SK-N-SH treated with all-trans-retinoic acid at 6 μM for 48 hours (cell line): ENCODE results near the gene KCNE2.

Experiments used
- CREB5 ChIP-seq: fragments of 250-450 bp; sonication (Bioruptor Pico); IDR thresholded peaks from 2 replicates; pipeline ENCODE4 v1.5.1; 2020; ENCODE audit warnings: low read depth, mild to moderate bottlenecking, moderate library complexity
- RARB ChIP-seq: fragments of 250-450 bp; sonication (Bioruptor Pico); IDR thresholded peaks from 2 replicates; pipeline ENCODE4 v1.8.0; 2021; ENCODE audit warnings: mild to moderate bottlenecking, moderate library complexity
- SNAI2 ChIP-seq: fragments of 250-450 bp; sonication (Bioruptor Pico); IDR thresholded peaks from 2 replicates; pipeline ENCODE4 v1.5.0; 2020; ENCODE audit warnings: mild to moderate bottlenecking, moderate library complexity
- TCF4 ChIP-seq: fragments of 250-450 bp; sonication (Bioruptor Pico); IDR thresholded peaks from 2 replicates; pipeline ENCODE4 v1.8.0; 2021; ENCODE audit warnings: mild to moderate bottlenecking, moderate library complexity, borderline replicate concordance
- ZC3H10 ChIP-seq: fragments of 250-450 bp; sonication (Bioruptor Pico); IDR thresholded peaks from 2 replicates; pipeline ENCODE4 v1.5.1; 2021; ENCODE audit warnings: mild to moderate bottlenecking, moderate library complexity
- ZFP3 ChIP-seq: fragments of 250-450 bp; sonication (Bioruptor Pico); IDR thresholded peaks from 2 replicates; pipeline ENCODE4 v1.5.0; 2020; ENCODE audit warnings: mild to moderate bottlenecking, moderate library complexity
- ZFP30 ChIP-seq: fragments of 450-650 bp; formaldehyde crosslinking; IDR thresholded peaks from 2 replicates; pipeline ENCODE4 v1.5.0; 2022; ENCODE audit warnings: mild to moderate bottlenecking, moderate library complexity
- ZNF8 ChIP-seq: fragments of 450-650 bp; formaldehyde crosslinking; IDR thresholded peaks from 2 replicates; pipeline ENCODE4 v1.5.0; 2020; ENCODE audit warnings: mild to moderate bottlenecking, moderate library complexity
- TF ChIP-seq, protein P1 (sequence below): fragments of 250-450 bp; sonication (Bioruptor Pico); IDR thresholded peaks from 2 replicates; pipeline ENCODE4 v1.8.0; 2020; ENCODE audit warnings: mild to moderate bottlenecking, moderate library complexity, borderline replicate concordance

GRCh38 chr21:34336756-34337391 is 26.9 kb upstream of the KCNE2 start:
- TF ChIP-seq, protein P1, sequence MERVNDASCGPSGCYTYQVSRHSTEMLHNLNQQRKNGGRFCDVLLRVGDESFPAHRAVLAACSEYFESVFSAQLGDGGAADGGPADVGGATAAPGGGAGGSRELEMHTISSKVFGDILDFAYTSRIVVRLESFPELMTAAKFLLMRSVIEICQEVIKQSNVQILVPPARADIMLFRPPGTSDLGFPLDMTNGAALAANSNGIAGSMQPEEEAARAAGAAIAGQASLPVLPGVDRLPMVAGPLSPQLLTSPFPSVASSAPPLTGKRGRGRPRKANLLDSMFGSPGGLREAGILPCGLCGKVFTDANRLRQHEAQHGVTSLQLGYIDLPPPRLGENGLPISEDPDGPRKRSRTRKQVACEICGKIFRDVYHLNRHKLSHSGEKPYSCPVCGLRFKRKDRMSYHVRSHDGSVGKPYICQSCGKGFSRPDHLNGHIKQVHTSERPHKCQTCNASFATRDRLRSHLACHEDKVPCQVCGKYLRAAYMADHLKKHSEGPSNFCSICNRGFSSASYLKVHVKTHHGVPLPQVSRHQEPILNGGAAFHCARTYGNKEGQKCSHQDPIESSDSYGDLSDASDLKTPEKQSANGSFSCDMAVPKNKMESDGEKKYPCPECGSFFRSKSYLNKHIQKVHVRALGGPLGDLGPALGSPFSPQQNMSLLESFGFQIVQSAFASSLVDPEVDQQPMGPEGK (CRISPR knock-in tag) = no peak
- TF ChIP-seq ZFP3 (CRISPR knock-in tag) (no peak), ZFP30 (CRISPR knock-in tag) (no peak), CREB5 (CRISPR knock-in tag) (no peak), SNAI2 (CRISPR knock-in tag) (no peak), TCF4 (CRISPR knock-in tag) (no peak), ZNF8 (CRISPR knock-in tag) (no peak), RARB (no peak), ZC3H10 (CRISPR knock-in tag) (no peak)
